HepG2 (cell line): Measurements from ENCODE around the gene PPP4R1.

Source experiments
- ARNT ChIP-seq: fragments of 450-650 bp; IDR thresholded peaks from 2 replicates; pipeline ENCODE4 v1.6.1; 2017
- ATRX ChIP-seq: sonication (generic); formaldehyde crosslinking; IDR thresholded peaks from 2 replicates; pipeline ENCODE4 v1.4.0; 2020; ENCODE audit warnings: missing genetic modification reagents, borderline replicate concordance
- CTCF ChIP-seq: sonication (generic); formaldehyde crosslinking; IDR thresholded peaks from 2 replicates; pipeline ENCODE4 v1.5.0; 2020; ENCODE audit warnings: mild to moderate bottlenecking, missing genetic modification reagents, moderate library complexity
- GABPA ChIP-seq, 2 experiments: IDR thresholded peaks; 2 replicates each; pipeline ENCODE4 v1.6.1; 2011 to 2016; ENCODE audit warnings: low read depth in 2 of 2, low read length in 1 of 2, missing biosample characterization in 1 of 2, missing genetic modification characterization in 1 of 2
- MATR3 ChIP-seq: sonication (generic); formaldehyde crosslinking; IDR thresholded peaks from 2 replicates; pipeline ENCODE4 v1.4.0; 2020; ENCODE audit warnings: missing genetic modification reagents
- SRF ChIP-seq: IDR thresholded peaks from 2 replicates; pipeline ENCODE4 v1.6.1; 2011; ENCODE audit warnings: mild to moderate bottlenecking, low read depth, low read length, moderate library complexity
- YY1 ChIP-seq: IDR thresholded peaks from 2 replicates; pipeline ENCODE4 v1.6.1; 2011; ENCODE audit warnings: low read length, low read depth, moderate library complexity, mild to moderate bottlenecking; ENCODE audit not compliant: insufficient read depth, insufficient replicate concordance
- ZNF605 ChIP-seq: sonication (generic); formaldehyde crosslinking; IDR thresholded peaks from 2 replicates; pipeline ENCODE4 v1.8.0; 2022; ENCODE audit warnings: mild to moderate bottlenecking, missing genetic modification reagents
- ZNF839 ChIP-seq: sonication (generic); formaldehyde crosslinking; IDR thresholded peaks from 2 replicates; pipeline ENCODE4 v1.4.0; 2020; ENCODE audit warnings: missing genetic modification reagents, mild to moderate bottlenecking, borderline replicate concordance
- ZSCAN25 ChIP-seq: sonication (generic); formaldehyde crosslinking; IDR thresholded peaks from 2 replicates; pipeline ENCODE4 v1.8.0; 2022; ENCODE audit warnings: mild to moderate bottlenecking, missing genetic modification reagents

DNA sequence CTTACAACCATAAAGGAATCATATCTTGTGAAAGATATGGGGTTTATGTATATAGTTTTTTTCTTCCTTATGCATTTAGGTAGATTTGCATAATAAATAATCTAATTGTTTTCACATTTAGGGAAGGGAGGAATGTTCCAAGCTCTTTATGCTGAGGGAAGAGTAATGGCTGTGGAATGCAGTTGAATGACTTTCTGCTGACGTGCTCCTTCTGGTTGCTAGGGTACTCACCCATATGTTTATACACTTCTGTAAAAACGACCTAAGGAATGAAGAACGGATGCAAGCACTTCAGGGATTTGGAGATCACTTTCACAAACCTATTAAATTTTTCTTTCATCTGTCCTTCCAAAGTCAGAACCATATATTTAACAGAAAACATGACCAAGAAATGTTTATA, 29.2 kb upstream of the PPP4R1 start:
- no peak for TF ChIP-seq SRF
- no peak for TF ChIP-seq ZNF839
- no peak for TF ChIP-seq ZSCAN25 (CRISPR knock-in tag)
- TF ChIP-seq YY1, result no peak
- TF ChIP-seq ZNF605 (CRISPR knock-in tag), result no peak
- TF ChIP-seq ATRX (CRISPR knock-in tag), result no peak
- TF ChIP-seq MATR3 (CRISPR knock-in tag), result no peak
- TF ChIP-seq GABPA (IDR thresholded peaks at IDR 0.05; ENCODE audit: low read depth, low read length), result no peak
- TF ChIP-seq GABPA (CRISPR knock-in tag; IDR thresholded peaks at IDR 0.05; ENCODE audit: low read depth), result no peak
- no peak for TF ChIP-seq ARNT
- TF ChIP-seq CTCF (CRISPR knock-in tag), result no peak
